HCT116 (cell line): ENCODE data around the gene TBX3. TPM values are rescaled to one million over a fixed set of nuclear protein-coding genes. Genes with fewer than 3 reads are reported as not detected.

Source experiments
- ATAC-seq: fragments of 200-7000 bp; cut with Tn5 transposase; 2 replicates; pipeline ENCODE4 v1.9.1; 2020; ENCODE audit warnings: mild to moderate bottlenecking, moderate library complexity
- BruUV-seq: library from RNA; stranded (reverse); fragments of 400-500 nt; replicated peaks from 2 replicates; lab custom pipeline; 2021; lab: Mats Ljungman, UMichigan
- CTCF ChIA-PET: fragments of 300-600 bp; sonication (Branson Sonifier 250); formaldehyde crosslinking; loops from one replicate; lab custom pipeline; 2021; ENCODE audit warnings: antibody characterized with exemption; lab: Charles Lee
- POLR2A ChIA-PET: fragments of 300-600, 350-600 bp; sonication (Branson Sonifier 250); formaldehyde crosslinking; loops from one replicate; lab custom pipeline; 2021; ENCODE audit warnings: antibody characterized with exemption; lab: Charles Lee
- RAD21 ChIA-PET, 2 experiments: fragments of 300-600 bp; sonication (Branson Sonifier 250); formaldehyde crosslinking; loops; one replicate each; lab custom pipeline; 2023; ENCODE audit warnings: low total read pairs in 2 of 2; ENCODE audit not compliant: uncharacterized antibody in 2 of 2, unreplicated experiment in 2 of 2, low non-redundant PET in 1 of 2; lab: Charles Lee
- DNase-seq: peaks from one replicate; pipeline ENCODE4 v3.0.0-alpha.2; 2010; ENCODE audit warnings: low read depth, low spot score
- H2AFZ ChIP-seq: fragments of 200-600 bp; shearing (Covaris generic), sonication (generic); 2 replicates; pipeline ENCODE4 v1.6.1; 2017; ENCODE audit warnings: low read depth, mixed run types, mixed read lengths, antibody characterized with exemption, low read length; ENCODE audit not compliant: poor library complexity, severe bottlenecking
- H3K27ac ChIP-seq: 2 replicates; pipeline ENCODE4 v1.5.1; 2012; ENCODE audit warnings: low read depth, low read length
- H3K27me3 ChIP-seq: fragments of 200-600 bp; sonication (generic); 2 replicates; pipeline ENCODE4 v1.6.1; 2016; ENCODE audit warnings: mixed run types, low read length, mixed read lengths; ENCODE audit not compliant: insufficient read depth
- H3K36me3 ChIP-seq, 2 experiments: fragments of 200-500 bp in 1 of 2; fragments of 200-600 bp in 1 of 2; sonication (Bioruptor generic) in 1 of 2; sonication (generic) in 1 of 2; 2 replicates each; pipeline versions ENCODE4 v1.5.1 to v1.6.1; 2014 to 2016; ENCODE audit warnings: low read length in 2 of 2, inconsistent platforms in 1 of 2, mixed read lengths in 1 of 2, mixed run types in 1 of 2; ENCODE audit not compliant: insufficient read depth in 2 of 2, control insufficient read depth in 1 of 2
- H3K4me1 ChIP-seq, 2 experiments: fragments of 200-600 bp in 1 of 2; sonication (generic) in 1 of 2; 2 replicates each; pipeline versions ENCODE4 v1.5.1 to v1.6.1; 2012 to 2017; ENCODE audit warnings: low read length in 2 of 2, inconsistent platforms in 1 of 2, mild to moderate bottlenecking in 1 of 2, mixed read lengths in 1 of 2, mixed run types in 1 of 2, moderate library complexity in 1 of 2; ENCODE audit not compliant: insufficient read depth in 2 of 2, control insufficient read depth in 1 of 2
- H3K4me2 ChIP-seq: fragments of 200-600 bp; sonication (generic); 2 replicates; pipeline ENCODE4 v1.6.1; 2017; ENCODE audit warnings: mixed run types, low read length, mixed read lengths
- H3K4me3 ChIP-seq, 2 experiments: fragments of 200-600 bp in 1 of 2; sonication (generic) in 1 of 2; replicated peaks in 1 of 2; 2 replicates each; pipeline ENCODE4 v1.5.1; 2011 to 2016; ENCODE audit warnings: low read length in 2 of 2, control low read depth in 1 of 2, low read depth in 1 of 2, mild to moderate bottlenecking in 1 of 2, mixed read lengths in 1 of 2, mixed run types in 1 of 2
- H3K79me2 ChIP-seq: fragments of 200-600 bp; sonication (generic); 2 replicates; pipeline ENCODE4 v1.6.1; 2017; ENCODE audit warnings: mild to moderate bottlenecking, mixed run types, low read length, moderate library complexity, mixed read lengths; ENCODE audit not compliant: insufficient read depth
- H3K9ac ChIP-seq: fragments of 200-600 bp; sonication (generic); 2 replicates; pipeline ENCODE4 v1.6.1; 2016; ENCODE audit warnings: low read length, mixed read lengths
- H3K9me2 ChIP-seq: fragments of 200-600 bp; sonication (generic), shearing (Covaris generic); 2 replicates; pipeline ENCODE4 v1.6.1; 2017; ENCODE audit warnings: mixed run types, mild to moderate bottlenecking, moderate library complexity; ENCODE audit not compliant: insufficient read depth
- H3K9me3 ChIP-seq, 2 experiments: fragments of 200-500 bp in 1 of 2; fragments of 200-600 bp in 1 of 2; sonication (Bioruptor generic) in 1 of 2; sonication (generic) in 1 of 2; 2 replicates each; pipeline ENCODE4 v1.6.1; 2014 to 2017; ENCODE audit warnings: low read length in 2 of 2, mixed read lengths in 2 of 2, inconsistent platforms in 1 of 2, low read depth in 1 of 2, mild to moderate bottlenecking in 1 of 2, mixed run types in 1 of 2, moderate library complexity in 1 of 2; ENCODE audit not compliant: control insufficient read depth in 1 of 2, insufficient read depth in 1 of 2
- H4K20me1 ChIP-seq: fragments of 200-600 bp; sonication (generic), shearing (Covaris generic); 2 replicates; pipeline ENCODE4 v1.6.1; 2017; ENCODE audit warnings: mixed run types, mild to moderate bottlenecking, moderate library complexity; ENCODE audit not compliant: insufficient read depth
- CBX3 ChIP-seq: IDR thresholded peaks from 2 replicates; pipeline ENCODE4 v1.6.1; 2012; ENCODE audit warnings: low read depth
- EGR1 ChIP-seq: IDR thresholded peaks from 2 replicates; pipeline ENCODE4 v1.6.1; 2012; ENCODE audit warnings: low read depth
- ELF1 ChIP-seq: IDR thresholded peaks from 2 replicates; pipeline ENCODE4 v1.6.1; 2012; ENCODE audit warnings: low read depth, borderline replicate concordance
- EZH2 ChIP-seq: fragments of 200-600 bp; sonication (generic); IDR thresholded peaks from 2 replicates; pipeline ENCODE4 v1.6.1; 2017; ENCODE audit warnings: antibody characterized with exemption, mixed run types
- EZH2phosphoT487 ChIP-seq: fragments of 200-600 bp; IDR thresholded peaks from 2 replicates; pipeline ENCODE4 v1.6.1; 2018; ENCODE audit warnings: antibody characterized with exemption, borderline replicate concordance
- FOSL1 ChIP-seq: IDR thresholded peaks from 2 replicates; pipeline ENCODE4 v1.6.1; 2012; ENCODE audit warnings: low read depth
- POLR2A ChIP-seq: IDR thresholded peaks from 2 replicates; pipeline ENCODE4 v1.7.0; 2011; ENCODE audit warnings: borderline replicate concordance; ENCODE audit not compliant: insufficient read depth, insufficient read length; ENCODE audit errors: extremely low read depth
- POLR2AphosphoS5 ChIP-seq: IDR thresholded peaks from 2 replicates; pipeline ENCODE4 v1.6.1; 2011; ENCODE audit warnings: mild to moderate bottlenecking, low read depth, low read length, moderate library complexity
- RAD21 ChIP-seq: IDR thresholded peaks from 2 replicates; pipeline ENCODE4 v1.6.1; 2012; ENCODE audit warnings: low read depth, mild to moderate bottlenecking
- SIN3A ChIP-seq: IDR thresholded peaks from 2 replicates; pipeline ENCODE4 v1.6.1; 2012; ENCODE audit warnings: low read depth
- SRF ChIP-seq: IDR thresholded peaks from 2 replicates; pipeline ENCODE4 v1.6.1; 2012; ENCODE audit warnings: low read depth
- TCF7L2 ChIP-seq: IDR thresholded peaks from 2 replicates; pipeline ENCODE4 v1.7.0; 2011; ENCODE audit warnings: borderline replicate concordance, inconsistent platforms; ENCODE audit not compliant: insufficient read depth, insufficient read length; ENCODE audit errors: extremely low read depth
- YY1 ChIP-seq: IDR thresholded peaks from 2 replicates; pipeline ENCODE4 v1.6.1; 2011; ENCODE audit warnings: low read length, low read depth, moderate library complexity, mild to moderate bottlenecking; ENCODE audit not compliant: insufficient replicate concordance; ENCODE audit errors: extremely low read depth
- ZNF274 ChIP-seq: fragments of 200-500 bp; sonication (Bioruptor generic); IDR thresholded peaks from 2 replicates; pipeline ENCODE4 v1.6.1; 2014; ENCODE audit warnings: mild to moderate bottlenecking, low read depth, low read length, inconsistent platforms
- intact Hi-C: fragments of 100-400 bp; cut with micrococcal nuclease; formaldehyde crosslinking; loops from 2 replicates; pipeline ENCODE4 v1.10.0; 2022
- total RNA-seq: library from RNA; stranded (reverse); gene quantifications from one replicate; pipeline ENCODE4 v1.2.1, GENCODE V29; 2021; ENCODE audit not compliant: unreplicated experiment
- TF ChIP-seq, protein P1 (sequence below): IDR thresholded peaks from 2 replicates; pipeline ENCODE4 v1.6.1; 2011; ENCODE audit warnings: mild to moderate bottlenecking, low read length, moderate library complexity; ENCODE audit not compliant: insufficient replicate concordance; ENCODE audit errors: extremely low read depth
- TF ChIP-seq, protein P2 (sequence below): IDR thresholded peaks from 2 replicates; pipeline ENCODE4 v1.6.1; 2012; ENCODE audit warnings: low read depth
- TF ChIP-seq, protein P3 (sequence below): IDR thresholded peaks from 2 replicates; pipeline ENCODE4 v1.6.1; 2012

TBX3 gene
- total RNA-seq, 1 experiment from 2014 or later, result 12.8 TPM

DNA sequence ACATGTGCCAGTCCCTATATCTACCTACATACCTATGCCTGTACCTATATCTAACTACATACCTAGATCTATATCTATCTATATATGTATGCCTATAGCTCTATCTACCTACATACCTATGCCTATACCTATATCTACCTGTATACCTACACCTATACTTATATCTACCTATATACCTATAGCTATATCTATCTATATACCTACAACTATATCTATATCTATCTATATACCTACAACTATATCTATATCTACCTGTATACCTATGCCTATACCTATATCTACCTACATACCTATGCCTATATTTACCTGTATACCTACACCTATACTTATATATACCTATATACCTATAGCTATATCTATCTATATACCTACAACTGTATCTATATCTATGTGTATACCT, 56.6 kb downstream of the TBX3 start:
- Histone ChIP-seq H3K9ac (no peak overlapping the region), H3K4me3 (no peak overlapping the region), H3K9me3 (no peaks in the 10 kb centered on the region), H4K20me1 (no peaks in the 10 kb centered on the region), H3K27ac (no peak overlapping the region), H3K27me3 (no peaks in the 10 kb centered on the region), H3K79me2 (no peaks in the 10 kb centered on the region), H3K9me2 (no peaks in the 10 kb centered on the region), H3K4me2 (no peak overlapping the region), H3K4me1 (peaks cover 12 to 18% of the 10 kb centered on the region in 2 experiments; a peak in 3 of 4 replicates), H3K36me3 (no peaks in the 10 kb centered on the region), H2AFZ (no peak overlapping the region)
- ChIA-PET CTCF (no interaction called here), POLR2A (no interaction called here), RAD21 (no interaction called here)
- TF ChIP-seq POLR2AphosphoS5, result no peak
- no peak for TF ChIP-seq ELF1
- no peak for TF ChIP-seq RAD21
- no peak for TF ChIP-seq FOSL1
- no peak for TF ChIP-seq CBX3
- TF ChIP-seq YY1, result no peak
- TF ChIP-seq, protein P1, sequence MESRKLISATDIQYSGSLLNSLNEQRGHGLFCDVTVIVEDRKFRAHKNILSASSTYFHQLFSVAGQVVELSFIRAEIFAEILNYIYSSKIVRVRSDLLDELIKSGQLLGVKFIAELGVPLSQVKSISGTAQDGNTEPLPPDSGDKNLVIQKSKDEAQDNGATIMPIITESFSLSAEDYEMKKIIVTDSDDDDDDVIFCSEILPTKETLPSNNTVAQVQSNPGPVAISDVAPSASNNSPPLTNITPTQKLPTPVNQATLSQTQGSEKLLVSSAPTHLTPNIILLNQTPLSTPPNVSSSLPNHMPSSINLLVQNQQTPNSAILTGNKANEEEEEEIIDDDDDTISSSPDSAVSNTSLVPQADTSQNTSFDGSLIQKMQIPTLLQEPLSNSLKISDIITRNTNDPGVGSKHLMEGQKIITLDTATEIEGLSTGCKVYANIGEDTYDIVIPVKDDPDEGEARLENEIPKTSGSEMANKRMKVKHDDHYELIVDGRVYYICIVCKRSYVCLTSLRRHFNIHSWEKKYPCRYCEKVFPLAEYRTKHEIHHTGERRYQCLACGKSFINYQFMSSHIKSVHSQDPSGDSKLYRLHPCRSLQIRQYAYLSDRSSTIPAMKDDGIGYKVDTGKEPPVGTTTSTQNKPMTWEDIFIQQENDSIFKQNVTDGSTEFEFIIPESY, result no peak
- no peak for TF ChIP-seq TCF7L2
- TF ChIP-seq EZH2phosphoT487, result no peak
- TF ChIP-seq ZNF274, result no peak
- TF ChIP-seq POLR2A, result no peak
- TF ChIP-seq EGR1, result no peak
- TF ChIP-seq SIN3A, result no peak
- TF ChIP-seq EZH2, result no peak
- no peak for TF ChIP-seq SRF
- TF ChIP-seq, protein P2, sequence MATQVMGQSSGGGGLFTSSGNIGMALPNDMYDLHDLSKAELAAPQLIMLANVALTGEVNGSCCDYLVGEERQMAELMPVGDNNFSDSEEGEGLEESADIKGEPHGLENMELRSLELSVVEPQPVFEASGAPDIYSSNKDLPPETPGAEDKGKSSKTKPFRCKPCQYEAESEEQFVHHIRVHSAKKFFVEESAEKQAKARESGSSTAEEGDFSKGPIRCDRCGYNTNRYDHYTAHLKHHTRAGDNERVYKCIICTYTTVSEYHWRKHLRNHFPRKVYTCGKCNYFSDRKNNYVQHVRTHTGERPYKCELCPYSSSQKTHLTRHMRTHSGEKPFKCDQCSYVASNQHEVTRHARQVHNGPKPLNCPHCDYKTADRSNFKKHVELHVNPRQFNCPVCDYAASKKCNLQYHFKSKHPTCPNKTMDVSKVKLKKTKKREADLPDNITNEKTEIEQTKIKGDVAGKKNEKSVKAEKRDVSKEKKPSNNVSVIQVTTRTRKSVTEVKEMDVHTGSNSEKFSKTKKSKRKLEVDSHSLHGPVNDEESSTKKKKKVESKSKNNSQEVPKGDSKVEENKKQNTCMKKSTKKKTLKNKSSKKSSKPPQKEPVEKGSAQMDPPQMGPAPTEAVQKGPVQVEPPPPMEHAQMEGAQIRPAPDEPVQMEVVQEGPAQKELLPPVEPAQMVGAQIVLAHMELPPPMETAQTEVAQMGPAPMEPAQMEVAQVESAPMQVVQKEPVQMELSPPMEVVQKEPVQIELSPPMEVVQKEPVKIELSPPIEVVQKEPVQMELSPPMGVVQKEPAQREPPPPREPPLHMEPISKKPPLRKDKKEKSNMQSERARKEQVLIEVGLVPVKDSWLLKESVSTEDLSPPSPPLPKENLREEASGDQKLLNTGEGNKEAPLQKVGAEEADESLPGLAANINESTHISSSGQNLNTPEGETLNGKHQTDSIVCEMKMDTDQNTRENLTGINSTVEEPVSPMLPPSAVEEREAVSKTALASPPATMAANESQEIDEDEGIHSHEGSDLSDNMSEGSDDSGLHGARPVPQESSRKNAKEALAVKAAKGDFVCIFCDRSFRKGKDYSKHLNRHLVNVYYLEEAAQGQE, result no peak
- TF ChIP-seq, protein P3, sequence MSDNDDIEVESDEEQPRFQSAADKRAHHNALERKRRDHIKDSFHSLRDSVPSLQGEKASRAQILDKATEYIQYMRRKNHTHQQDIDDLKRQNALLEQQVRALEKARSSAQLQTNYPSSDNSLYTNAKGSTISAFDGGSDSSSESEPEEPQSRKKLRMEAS, result no peak
- DNase-seq, result no peak
- intact Hi-C loops, result no loop called here
- no TSS peak for BruUV-seq
- no peak for ATAC-seq
